Esophagus muscularis mucosa (tissue), 4 donors: ENCODE data around the gene AIG1.

Experiments
- CTCF ChIP-seq, 3 experiments: fragments of 200-600 bp in 2 of 3; fragments of 450-650 bp in 1 of 3; sonication (generic) in 2 of 3; IDR thresholded peaks; one replicate each; pipeline ENCODE4 v1.5.1; 2017 to 2019; ENCODE audit warnings: antibody characterized with exemption in 3 of 3, mild to moderate bottlenecking in 2 of 3, moderate library complexity in 1 of 3
- EP300 ChIP-seq: sonication (generic); formaldehyde crosslinking; IDR thresholded peaks from one replicate; pipeline ENCODE4 v1.6.1; 2017; ENCODE audit warnings: antibody characterized with exemption
- POLR2A ChIP-seq: fragments of 450-650 bp; IDR thresholded peaks from one replicate; pipeline ENCODE4 v1.6.1; 2017; ENCODE audit warnings: antibody characterized with exemption, moderate library complexity, mild to moderate bottlenecking, low read depth
- POLR2AphosphoS5 ChIP-seq, 2 donors: sonication (generic); formaldehyde crosslinking; IDR thresholded peaks; one replicate each; pipeline ENCODE4 v1.6.1; 2017; ENCODE audit warnings: antibody characterized with exemption in 2 of 2

- TF ChIP-seq CTCF (IDR thresholded peaks at IDR 0.05) (no peak), POLR2AphosphoS5 (IDR thresholded peaks at IDR 0.05) (peak in 1 of 2 donors; percentile 13), POLR2A (no peak), EP300 (no peak)
These were observed at the start of gene AIG1 for GRCh38 chr6:143060806-143061596.
